HPDE6-E6E7 (cell line): ENCODE results near the gene RAB31.

Experiments used
- DNase-seq: peaks from one replicate; pipeline ENCODE4 v3.0.0; 2011; ENCODE audit warnings: missing footprints; ENCODE audit errors: extremely low spot score

RAB31 gene

GRCh38 chr18:9694174-9694573 is 13.9 kb upstream of the RAB31 start:
- no peak for DNase-seq

- DNase-seq: no peak
Observed at GRCh38 chr18:9694952-9695495, 13.1 kb upstream of the RAB31 start.

GRCh38 chr18:9695605-9696004 is 12.5 kb upstream of the RAB31 start:
- no peak for DNase-seq

GRCh38 chr18:9696112-9696511 is 12.0 kb upstream of the RAB31 start:
- DNase-seq: no peak

GRCh38 chr18:9696701-9697100 is 11.4 kb upstream of the RAB31 start:
- DNase-seq: no peak

DNA sequence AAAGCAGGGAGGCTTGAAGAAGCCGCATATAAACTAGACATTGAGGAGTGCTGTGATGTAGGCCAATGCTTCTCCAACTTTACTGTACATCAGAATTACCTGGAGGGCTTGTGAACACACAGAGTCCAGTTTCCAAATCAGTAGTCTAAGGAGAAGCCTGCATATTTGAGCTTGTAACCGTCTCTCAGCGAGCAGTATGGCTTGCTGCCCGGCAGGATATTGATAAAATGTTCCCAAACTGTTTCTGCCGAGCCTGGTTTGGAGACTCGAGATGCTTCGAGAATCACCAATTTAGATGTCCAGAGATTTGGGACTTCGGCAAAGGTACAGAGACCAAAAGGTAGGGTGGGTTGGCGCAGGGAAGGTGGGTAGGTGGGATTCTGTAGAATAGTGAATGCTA is 11.0 kb upstream of the RAB31 start:
- DNase-seq: no peak

GRCh38 chr18:9698497-9698896 is 9.6 kb upstream of the RAB31 start:
- DNase-seq: no peak

- DNase-seq: no peak
Observed at GRCh38 chr18:9700261-9700796, 7.8 kb upstream of the RAB31 start.

DNA sequence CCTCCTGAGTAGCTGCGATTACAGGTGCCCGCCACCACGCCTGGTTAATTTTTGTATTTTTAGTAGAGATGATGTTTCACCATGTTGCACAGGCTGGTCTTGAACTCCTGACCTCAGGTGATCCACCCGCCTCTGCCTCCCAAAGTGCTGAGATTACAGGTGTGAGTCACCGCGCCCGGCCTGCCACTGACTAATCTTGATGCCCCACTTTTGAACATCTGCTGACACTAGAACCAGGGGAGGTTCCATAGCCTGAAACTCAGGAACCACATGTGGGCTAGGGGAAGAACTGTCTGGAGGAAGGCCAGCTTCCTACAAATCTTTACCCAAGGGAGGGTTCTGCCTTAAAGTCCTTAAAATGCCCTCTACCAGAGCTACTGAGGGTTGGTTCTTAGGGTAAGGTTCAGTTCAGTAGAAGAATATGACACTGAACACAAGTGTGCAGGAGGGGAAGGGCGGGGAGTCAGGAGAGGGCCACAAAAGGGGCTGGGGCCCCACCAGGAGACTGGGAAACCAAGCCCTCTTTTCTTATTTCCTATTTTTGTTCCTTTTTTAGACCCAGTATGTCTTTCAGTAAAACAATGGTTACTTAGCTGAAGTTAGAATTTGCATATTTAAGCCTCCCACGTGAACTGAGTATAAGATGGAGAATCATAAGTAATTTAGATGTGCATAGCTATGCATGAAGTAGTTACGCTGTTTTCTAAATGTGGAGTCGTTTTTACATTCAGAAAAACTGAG is 6.3 kb upstream of the RAB31 start:
- no peak for DNase-seq

GRCh38 chr18:9704233-9705118 is 3.6 kb upstream of the RAB31 start:
- no peak for DNase-seq

DNA sequence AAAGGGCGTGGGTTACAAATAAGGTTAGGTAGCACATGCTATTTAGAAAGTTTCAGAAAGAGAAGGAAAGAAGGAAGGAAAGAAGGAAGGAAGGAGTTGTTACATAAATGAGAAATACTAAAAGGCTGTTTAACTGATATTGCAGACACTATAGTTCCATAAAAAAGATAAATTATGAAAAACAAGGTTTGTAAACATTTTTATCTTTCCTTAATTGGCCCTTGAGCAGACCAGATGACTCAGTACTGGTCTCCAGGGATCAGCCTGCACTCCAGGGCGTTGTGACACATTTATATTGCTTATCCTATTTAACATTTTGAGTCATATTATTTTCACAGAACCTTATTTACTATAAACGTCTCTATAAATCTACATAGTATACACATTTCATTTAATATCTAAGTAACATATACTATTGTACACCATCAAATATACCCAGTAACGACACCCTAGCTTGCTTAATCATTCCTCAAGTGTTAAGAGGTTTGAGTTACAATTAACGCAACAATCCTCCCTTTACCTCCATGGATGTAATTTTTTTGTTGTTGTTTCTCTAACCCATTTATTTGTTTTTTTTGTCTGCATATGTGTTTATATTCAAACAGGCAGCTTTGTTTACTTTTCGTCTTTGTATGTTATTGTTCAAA is 2.8 kb upstream of the RAB31 start:
- DNase-seq: no peak

DNA sequence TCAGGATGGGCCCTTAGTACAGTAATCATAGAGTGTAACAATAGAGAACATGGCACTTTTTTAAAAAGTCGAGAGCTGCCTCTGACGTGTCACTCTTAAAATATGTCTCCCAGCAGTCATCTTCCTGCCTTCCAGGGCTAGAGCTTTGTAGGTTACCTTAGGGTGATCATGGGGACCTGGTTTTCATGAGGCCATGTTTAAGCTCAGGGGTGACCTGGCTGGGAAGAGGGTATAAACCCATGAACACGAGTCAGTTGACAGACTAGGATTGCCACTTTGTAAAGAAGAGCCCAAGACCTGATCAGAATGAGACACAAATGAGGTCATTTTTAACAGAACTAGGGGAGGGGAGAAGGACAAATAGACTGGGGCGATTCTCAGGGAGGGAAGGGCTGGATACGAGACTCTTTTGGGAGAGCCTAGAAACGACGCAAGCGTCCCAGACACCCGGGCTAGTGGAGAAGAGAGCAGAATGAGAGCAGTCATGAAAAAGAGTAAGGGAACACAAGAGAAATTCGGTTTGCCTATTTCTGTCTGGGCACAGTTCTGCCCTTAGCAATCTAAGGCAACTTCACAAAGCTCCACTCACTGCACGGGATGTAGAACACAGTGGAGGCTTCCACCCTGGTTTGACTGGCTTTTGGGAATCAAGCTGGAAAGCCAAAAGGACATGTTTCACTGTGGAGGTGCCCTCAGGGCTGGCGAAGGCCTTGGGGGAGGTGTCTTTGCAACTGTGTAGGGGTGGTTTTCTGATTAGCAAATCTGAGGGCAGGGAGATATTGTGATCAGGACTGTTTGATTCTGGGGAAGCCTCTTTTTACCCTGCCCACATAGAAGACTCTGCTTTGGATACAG is 1.8 kb upstream of the RAB31 start:
- DNase-seq: no peak

DNA sequence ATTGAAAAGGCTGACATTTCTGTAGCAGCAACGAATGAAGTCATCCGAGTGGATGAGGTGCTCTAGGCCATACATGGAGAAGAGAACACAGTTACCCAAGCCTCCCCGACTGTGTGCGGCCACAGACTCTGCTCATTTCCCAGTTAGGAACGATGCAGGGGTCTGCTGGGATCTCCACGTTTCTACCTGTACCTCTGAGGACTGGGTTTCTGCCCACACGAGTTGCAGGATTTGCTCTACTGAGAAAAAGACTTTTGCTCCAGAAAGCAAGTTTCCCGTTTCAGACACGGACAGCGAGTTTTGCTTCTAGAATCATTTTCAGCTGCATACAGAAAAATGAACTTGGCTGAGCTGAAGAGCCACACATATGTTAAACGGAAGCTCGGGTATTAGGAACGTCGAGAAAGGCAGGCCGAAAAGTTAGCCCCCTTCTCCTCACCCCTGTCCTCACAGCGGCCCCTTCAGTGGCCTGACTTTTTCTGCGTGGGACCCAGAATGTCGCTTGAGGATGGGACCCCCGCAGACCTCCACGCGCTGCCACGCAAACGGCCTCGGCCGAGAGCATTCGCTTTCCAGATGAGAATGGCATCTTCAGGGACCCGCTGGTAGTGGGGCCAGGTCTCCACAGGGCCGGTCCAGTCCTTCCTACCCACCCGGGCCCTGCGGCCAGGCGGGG is 582 bp upstream of the RAB31 start:
- no peak for DNase-seq

DNA sequence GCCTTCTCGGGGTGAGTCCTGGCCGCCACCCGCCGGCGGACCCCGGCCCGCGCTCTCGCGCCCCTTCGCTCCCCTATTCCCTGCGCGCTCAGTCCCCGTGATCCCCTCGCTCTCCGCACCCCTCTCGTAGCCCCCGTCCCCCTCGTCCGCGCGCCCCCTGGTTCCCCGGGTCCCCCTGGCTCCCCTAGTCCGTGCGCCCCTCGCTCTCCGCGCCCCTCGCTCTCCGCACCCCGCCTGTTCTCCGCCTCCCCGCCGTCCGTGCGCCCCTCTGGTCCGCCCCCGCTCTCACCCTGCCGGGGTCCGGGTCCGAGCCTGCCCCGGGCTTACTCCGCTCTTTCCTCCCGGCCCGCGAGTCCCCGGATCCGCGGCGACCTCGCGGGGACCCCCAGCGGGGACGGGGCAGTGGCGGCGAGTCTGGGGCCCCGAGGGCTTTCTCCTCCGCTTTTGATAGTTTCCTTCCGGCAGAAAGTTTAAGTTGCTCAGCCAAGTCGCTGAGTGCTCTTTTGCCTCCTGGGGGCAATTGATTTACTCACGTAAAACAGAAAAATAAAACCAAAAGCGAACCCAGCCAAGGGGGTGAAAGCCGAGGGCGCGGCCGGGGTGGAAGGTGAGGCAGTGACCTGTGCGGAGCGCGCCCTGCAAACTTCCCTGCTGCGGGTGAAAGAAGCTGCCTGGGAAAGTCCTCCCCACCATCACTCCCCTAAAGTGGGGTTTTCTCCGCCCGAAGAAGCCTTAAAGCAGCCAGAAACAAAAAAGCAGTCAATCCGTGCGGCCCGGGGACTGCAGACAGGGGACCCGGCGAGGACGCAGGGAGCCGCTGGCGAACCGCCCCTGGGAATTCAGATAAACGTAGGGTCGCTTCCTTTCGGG is 568 bp downstream of the RAB31 start:
- DNase-seq: no peak

DNA sequence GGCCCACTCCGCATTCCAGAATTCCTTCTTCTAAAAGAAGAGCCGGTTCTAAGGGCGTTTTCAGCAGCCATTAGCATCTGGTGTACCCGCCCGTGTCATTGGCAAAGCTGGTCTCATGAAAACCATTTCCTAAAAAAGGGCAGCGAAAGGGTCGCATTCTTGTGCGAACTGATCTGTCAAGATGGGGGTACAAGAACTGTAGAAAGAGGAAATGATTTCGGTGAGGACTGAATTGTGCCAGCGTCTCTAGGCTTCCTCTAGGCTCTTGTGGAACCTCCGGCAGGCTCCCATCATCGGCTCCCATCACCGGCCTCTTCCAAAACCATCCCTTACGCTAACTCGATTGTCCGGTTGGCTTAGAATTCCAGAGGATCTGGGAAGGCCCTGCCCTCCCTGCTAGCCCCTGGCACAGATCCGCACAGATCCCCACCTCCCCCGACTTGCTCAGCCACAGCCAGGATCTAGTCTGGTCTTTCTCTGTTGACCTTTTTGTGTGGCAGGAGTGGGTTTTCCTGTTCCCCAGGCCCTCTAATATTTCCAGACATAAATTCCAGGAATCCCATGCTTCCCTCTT is 1.3 kb downstream of the RAB31 start:
- no peak for DNase-seq

- no peak for DNase-seq
Observed at GRCh38 chr18:9710037-9710436, 1.9 kb downstream of the RAB31 start.

- no peak for DNase-seq
Observed at GRCh38 chr18:9711361-9712129, 3.4 kb downstream of the RAB31 start.

- DNase-seq: no peak
Observed at GRCh38 chr18:9712130-9712577, 4.1 kb downstream of the RAB31 start.
